A549 treated with GW870086 at 1 μM for 4 hours (cell line): Measurements from ENCODE around the gene LAMTOR1. TPM values are rescaled to one million over a fixed set of nuclear protein-coding genes. Genes with fewer than 3 reads are reported as not detected.

Source experiments
- total RNA-seq: library from RNA; stranded (reverse); fragments of 200-300 nt; extraction: Qiagen RNA extraction; gene quantifications from 5 replicates; pipeline ENCODE4 v1.2.3, GENCODE V29; 2022; ENCODE audit warnings: low read depth

Gene LAMTOR1
- 123 to 166 TPM (median 143 TPM) in 5 replicates for total RNA-seq

GRCh38 chr11:72102946-72103753, at the start of gene LAMTOR1:
TSS of gene LAMTOR1 (minus strand) at chr11:72103297. CDS start at chr11:72103224, 73 bp downstream.

GRCh38 chr11:72135473-72135872, 32.4 kb upstream of the LAMTOR1 start, which contains the start of gene FOLR3:
TSS of gene FOLR3 (plus strand) at chr11:72135725. CDS start at chr11:72135953, 228 bp downstream.

DNA sequence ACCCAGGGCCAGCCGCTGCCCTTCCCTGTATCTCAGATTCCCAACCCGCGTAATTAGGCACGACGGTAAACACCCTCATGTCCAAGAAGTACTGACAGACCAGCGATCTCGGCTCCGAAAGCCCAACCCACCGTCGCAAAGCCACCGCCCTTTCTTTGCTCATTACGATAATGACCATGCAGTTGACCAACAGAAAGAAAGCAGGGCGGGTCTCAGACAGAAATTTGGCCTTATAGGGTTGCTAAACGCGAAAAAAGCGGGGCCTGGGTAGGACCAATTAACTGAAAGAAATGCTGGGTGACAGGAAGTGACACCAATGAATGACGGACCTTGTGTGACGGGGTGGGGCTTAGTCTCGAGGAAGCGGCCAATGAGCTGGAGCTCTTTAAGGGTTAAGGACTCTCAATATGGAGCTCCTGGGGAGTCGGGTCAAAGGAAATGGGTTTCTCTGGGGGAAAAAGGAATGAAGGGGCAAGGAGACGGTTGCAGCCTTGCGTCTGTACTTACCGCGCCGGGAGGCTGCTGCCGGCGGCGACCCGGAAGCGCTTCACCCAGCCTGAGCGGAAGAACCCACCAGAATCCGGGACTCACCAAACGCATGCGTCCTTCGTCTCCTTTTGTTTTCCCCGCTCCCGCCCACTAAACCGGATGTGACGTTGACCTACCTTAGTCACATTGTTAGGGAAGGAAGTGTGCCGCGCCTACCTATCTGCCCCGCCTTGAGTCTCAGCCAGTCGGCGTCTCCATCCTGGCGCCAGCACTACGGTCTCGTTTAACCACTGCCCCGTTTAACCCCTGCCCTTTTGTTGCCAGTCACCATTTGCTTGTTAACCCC, 9.3 kb upstream of the LAMTOR1 start, which contains the start of gene ANAPC15:
Gene ANAPC15, minus strand, starts transcription at position 553 of the 835 bp plus-strand sequence. CDS start 1,419 bp downstream, outside the sequence.

GRCh38 chr11:72105888-72106287, 2.8 kb upstream of the LAMTOR1 start, which contains the start of gene TOMT:
TSS of gene TOMT (plus strand) at chr11:72105924. CDS start at chr11:72105952, 28 bp downstream.

DNA sequence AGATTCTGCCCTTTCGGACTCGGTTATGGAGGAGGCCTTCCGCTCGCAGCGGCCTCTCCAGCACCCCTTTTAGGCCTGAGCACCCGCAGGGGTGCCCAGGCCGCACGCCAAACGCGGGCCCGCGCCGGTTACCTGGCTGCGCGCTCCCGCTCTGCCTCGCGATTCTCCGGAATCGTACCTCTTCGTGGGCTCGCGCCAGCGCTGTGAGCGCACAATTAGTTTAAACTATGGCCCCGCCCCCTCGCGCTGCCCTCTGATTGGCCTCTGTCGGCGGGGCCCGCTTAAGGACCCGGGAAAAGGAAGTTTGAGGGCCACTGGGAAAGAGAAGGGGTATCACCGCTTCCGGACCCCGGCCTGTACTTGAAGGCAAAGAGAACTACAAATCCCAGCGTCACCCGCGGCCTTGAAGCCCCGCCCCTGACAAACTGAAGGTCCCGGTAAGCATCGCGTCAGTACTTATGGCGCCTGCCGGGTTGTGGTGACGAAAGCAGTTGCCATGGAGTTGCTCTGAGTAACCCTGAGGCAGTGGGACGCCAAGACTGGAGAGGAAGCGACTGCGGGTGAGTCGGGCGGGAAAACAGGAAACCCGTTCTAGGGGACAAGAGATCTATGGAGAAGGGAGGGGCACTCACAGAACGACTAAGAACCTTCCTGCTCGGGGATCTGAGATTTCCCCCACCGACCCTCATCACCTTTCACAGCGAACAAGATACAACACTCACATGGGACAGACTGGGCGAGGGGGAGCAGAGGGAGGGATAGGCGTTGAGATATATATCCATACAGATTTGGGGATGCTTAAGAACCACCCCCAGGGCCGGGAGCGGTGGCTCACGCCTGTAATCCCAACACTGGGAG, 22.5 kb downstream of the LAMTOR1 start, which contains the start of the genes LRRC51 and NUMA1:
Gene LRRC51, plus strand, starts transcription at position 525 of the 858 bp plus-strand sequence. CDS start 8,234 bp downstream, outside the sequence.
Gene NUMA1, minus strand, starts transcription at position 217 of the 858 bp plus-strand sequence. CDS start 44,599 bp downstream, outside the sequence.

Other genes with a start within 250 kb of the LAMTOR1 start
- gene DEFB131B, start 224.8 kb downstream of the LAMTOR1 start, total RNA-seq, result not detected in 5 replicates
- gene XNDC1N, start 174.7 kb downstream of the LAMTOR1 start, total RNA-seq, result 3.0 to 4.3 TPM (median 3.4 TPM) in 5 replicates
- 45.9 to 51.9 TPM (median 50.6 TPM) in 5 replicates for gene RNF121, start 174.3 kb downstream of the LAMTOR1 start, total RNA-seq
- 2.7 to 4.0 TPM (median 3.6 TPM) in 5 replicates for gene IL18BP, start 104.4 kb downstream of the LAMTOR1 start, total RNA-seq
- 55.0 to 71.2 TPM (median 62.9 TPM) in 5 replicates for gene NUMA1, start 22.8 kb downstream of the LAMTOR1 start, total RNA-seq
- gene LRRC51, start 22.4 kb downstream of the LAMTOR1 start, total RNA-seq, result 6.2 to 10.4 TPM (median 6.8 TPM) in 5 replicates
- gene TOMT, start 2.6 kb upstream of the LAMTOR1 start, total RNA-seq, result not detected in 5 replicates
- gene ANAPC15, start 9.4 kb upstream of the LAMTOR1 start, total RNA-seq, result 75.3 to 97.7 TPM (median 86.3 TPM) in 5 replicates
- not detected in 5 replicates for gene FOLR3, start 32.4 kb upstream of the LAMTOR1 start, total RNA-seq
- gene FOLR1, start 88.8 kb upstream of the LAMTOR1 start, total RNA-seq, result 0.16 to 0.30 TPM (median 0.24 TPM) in 3 of 5 replicates, not detected in the others
- not detected in 5 replicates for gene FOLR2, start 113.5 kb upstream of the LAMTOR1 start, total RNA-seq
- 53.6 to 75.5 TPM (median 72.6 TPM) in 5 replicates for gene INPPL1, start 121.5 kb upstream of the LAMTOR1 start, total RNA-seq
- not detected in 5 replicates for gene PHOX2A, start 140.9 kb upstream of the LAMTOR1 start, total RNA-seq